SK-N-SH (cell line): ENCODE results near the gene FAM124A.

Experiments
- CHD2 ChIP-seq: fragments of 150-350 bp; IDR thresholded peaks from 2 replicates; pipeline ENCODE4 v1.6.1; 2018; ENCODE audit warnings: low read length; ENCODE audit not compliant: partially characterized antibody
- CTCF ChIP-seq: fragments of 200-600 bp; sonication (generic); IDR thresholded peaks from 2 replicates; pipeline ENCODE4 v1.6.1; 2017; ENCODE audit warnings: antibody characterized with exemption, mild to moderate bottlenecking, moderate library complexity
- EP300 ChIP-seq, 2 experiments: IDR thresholded peaks; 2 replicates each; pipeline versions ENCODE4 v1.4.0 to v1.6.1; 2012; ENCODE audit warnings: borderline replicate concordance in 1 of 2, low read depth in 1 of 2, low read length in 1 of 2
- GABPA ChIP-seq: IDR thresholded peaks from 2 replicates; pipeline ENCODE4 v1.4.0; 2012; ENCODE audit warnings: low read depth, mild to moderate bottlenecking
- POLR2AphosphoS5 ChIP-seq: IDR thresholded peaks from 2 replicates; pipeline ENCODE4 v1.6.1; 2012; ENCODE audit warnings: low read depth, low read length
- RAD21 ChIP-seq: IDR thresholded peaks from 2 replicates; pipeline ENCODE4 v1.6.1; 2012; ENCODE audit warnings: mild to moderate bottlenecking, low read length
- RFX5 ChIP-seq: IDR thresholded peaks from 2 replicates; pipeline ENCODE4 v1.6.1; 2012; ENCODE audit warnings: mild to moderate bottlenecking, improper control_type of control experiment, low read length
- RXRA ChIP-seq: IDR thresholded peaks from 2 replicates; pipeline ENCODE4 v1.4.0; 2012; ENCODE audit warnings: low read depth, mild to moderate bottlenecking, borderline replicate concordance
- TCF12 ChIP-seq: IDR thresholded peaks from 2 replicates; pipeline ENCODE4 v1.4.0; 2012

DNA sequence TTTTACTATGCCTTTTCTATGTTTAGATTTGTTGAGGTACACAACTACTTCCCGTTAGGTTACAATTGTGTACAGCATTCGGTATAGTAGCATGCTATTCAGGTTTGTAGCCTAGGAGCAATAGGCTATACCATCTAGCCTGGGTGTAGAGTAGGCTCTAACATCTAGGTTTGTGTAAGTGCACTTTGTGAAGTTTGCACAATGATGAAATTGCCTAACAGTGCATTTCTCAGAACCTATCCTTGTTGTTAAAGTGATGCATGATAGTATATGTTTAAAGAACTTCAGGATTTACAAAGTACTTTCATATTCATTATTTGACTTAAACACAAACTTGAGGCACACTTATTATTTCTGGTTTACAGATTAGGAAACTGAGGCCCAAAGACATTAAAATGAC lies 105.8 kb downstream of the FAM124A start:
- TF ChIP-seq RFX5 (no peak), CHD2 (no peak), EP300 (IDR thresholded peaks at IDR 0.05; ENCODE audit: borderline replicate concordance in 1 of 2, low read depth in 1 of 2, low read length in 1 of 2) (no peak), CTCF (no peak), GABPA (no peak), TCF12 (no peak), RXRA (no peak), POLR2AphosphoS5 (no peak), RAD21 (no peak)
